WTC11 (cell line): ENCODE measurements around the gene SCIN. TPM values are rescaled to one million over a fixed set of nuclear protein-coding genes. Genes with fewer than 3 reads are reported as not detected.

Experiments used
- ATAC-seq: fragments of 200-7000 bp; cut with Tn5 transposase; 2 replicates; pipeline ENCODE4 v1.10.0; 2021; ENCODE audit warnings: mild to moderate bottlenecking, moderate library complexity
- CTCF ChIA-PET: fragments of 300-600 bp; sonication (Branson Sonifier 250); formaldehyde crosslinking; loops from one replicate; lab custom pipeline; 2021; ENCODE audit warnings: antibody characterized with exemption; lab: Charles Lee
- POLR2A ChIA-PET: fragments of 350-600 bp; sonication (Branson Sonifier 250); formaldehyde crosslinking; loops from one replicate; lab custom pipeline; 2021; ENCODE audit warnings: antibody characterized with exemption; lab: Charles Lee
- DNase-seq: peaks from one replicate; pipeline ENCODE4 v3.0.0; 2021; ENCODE audit warnings: low spot score
- H3K27ac Mint-ChIP-seq: 2 replicates; pipeline ENCODE4 v1.8.0; 2021; ENCODE audit warnings: mixed read lengths
- H3K27me3 Mint-ChIP-seq: 2 replicates; pipeline ENCODE4 v1.8.0; 2021; ENCODE audit warnings: low read depth, mild to moderate bottlenecking, moderate library complexity, mixed read lengths
- H3K36me3 Mint-ChIP-seq: 2 replicates; pipeline ENCODE4 v1.8.0; 2021; ENCODE audit warnings: mixed read lengths
- H3K4me1 Mint-ChIP-seq: 2 replicates; pipeline ENCODE4 v1.8.0; 2022; ENCODE audit warnings: mixed read lengths
- H3K4me3 Mint-ChIP-seq: 2 replicates; pipeline ENCODE4 v1.8.0; 2021; ENCODE audit warnings: mild to moderate bottlenecking, moderate library complexity, mixed read lengths
- H3K9me3 Mint-ChIP-seq: 2 replicates; pipeline ENCODE4 v1.8.0; 2021; ENCODE audit warnings: mixed read lengths
- ATF2 ChIP-seq: sonication (generic); formaldehyde crosslinking; IDR thresholded peaks from 2 replicates; pipeline ENCODE4 v1.8.1; 2022; ENCODE audit warnings: low read depth, missing genetic modification reagents, borderline replicate concordance
- FOXK1 ChIP-seq: sonication (generic); formaldehyde crosslinking; IDR thresholded peaks from 2 replicates; pipeline ENCODE4 v1.8.0; 2022; ENCODE audit warnings: mild to moderate bottlenecking, moderate library complexity, missing genetic modification reagents
- GTF2I ChIP-seq: fragments of 250-450 bp; sonication (Bioruptor Pico); conservative IDR thresholded peaks from 2 replicates; pipeline ENCODE4 v1.4.0; 2021; ENCODE audit warnings: mild to moderate bottlenecking
- IRF2 ChIP-seq: sonication (generic); formaldehyde crosslinking; IDR thresholded peaks from 2 replicates; pipeline ENCODE4 v1.8.0; 2022; ENCODE audit warnings: low read depth, missing genetic modification reagents, borderline replicate concordance
- MXD4 ChIP-seq: fragments of 250-450 bp; sonication (Bioruptor Pico); IDR thresholded peaks from 2 replicates; pipeline ENCODE4 v1.8.0; 2021; ENCODE audit warnings: mild to moderate bottlenecking, moderate library complexity, borderline replicate concordance
- NFATC4 ChIP-seq: fragments of 250-450 bp; sonication (Bioruptor Pico); IDR thresholded peaks from 2 replicates; pipeline ENCODE4 v1.9.0; 2021; ENCODE audit warnings: mild to moderate bottlenecking
- NR2C2 ChIP-seq: sonication (generic); formaldehyde crosslinking; IDR thresholded peaks from 2 replicates; pipeline ENCODE4 v1.8.0; 2022; ENCODE audit warnings: mild to moderate bottlenecking, missing genetic modification reagents
- PREB ChIP-seq: sonication (generic); formaldehyde crosslinking; IDR thresholded peaks from 2 replicates; pipeline ENCODE4 v1.8.1; 2022; ENCODE audit warnings: mild to moderate bottlenecking, missing genetic modification reagents, moderate library complexity, borderline replicate concordance
- STAT6 ChIP-seq: sonication (generic); formaldehyde crosslinking; conservative IDR thresholded peaks from 2 replicates; pipeline ENCODE4 v1.8.1; 2023; ENCODE audit warnings: mild to moderate bottlenecking, low read depth, missing genetic modification reagents, moderate library complexity
- ZMAT4 ChIP-seq: fragments of 250-450 bp; sonication (Bioruptor Pico); IDR thresholded peaks from 2 replicates; pipeline ENCODE4 v1.9.0; 2021; ENCODE audit warnings: mild to moderate bottlenecking
- ZNF281 ChIP-seq: sonication (generic); formaldehyde crosslinking; IDR thresholded peaks from 2 replicates; pipeline ENCODE4 v1.8.0; 2023; ENCODE audit warnings: mild to moderate bottlenecking, missing genetic modification reagents
- ZNF423 ChIP-seq: fragments of 250-450 bp; sonication (Bioruptor Pico); IDR thresholded peaks from 2 replicates; pipeline ENCODE4 v2.1.2; 2022; ENCODE audit warnings: mild to moderate bottlenecking, moderate library complexity
- ZNF425 ChIP-seq: fragments of 250-450 bp; sonication (Bioruptor Pico); conservative IDR thresholded peaks from 2 replicates; pipeline ENCODE4 v1.9.0; 2021; ENCODE audit warnings: mild to moderate bottlenecking
- total RNA-seq: library from RNA; stranded (reverse); gene quantifications from 3 replicates; pipeline ENCODE4 v1.2.3, GENCODE V29; 2021
- TF ChIP-seq, protein P1 (sequence below): sonication (generic); formaldehyde crosslinking; IDR thresholded peaks from 2 replicates; pipeline ENCODE4 v1.8.1; 2023; ENCODE audit warnings: mild to moderate bottlenecking, moderate library complexity, missing genetic modification reagents
- TF ChIP-seq, protein P2 (sequence below): fragments of 250-450 bp; sonication (Bioruptor Pico); IDR thresholded peaks from 2 replicates; pipeline ENCODE4 v1.8.0; 2021; ENCODE audit warnings: mild to moderate bottlenecking

SCIN gene
- total RNA-seq, 1 experiment from 2014 or later = 0.98 TPM

GRCh38 chr7:12564996-12565764 lies 5.3 kb upstream of the SCIN start:
- ATAC-seq = no peak
- no peaks in the 10 kb centered on the region for H3K9me3 Mint-ChIP-seq
- ChIA-PET POLR2A (no interaction called here), CTCF (interaction anchor here (1.2 kb wide), 2 partner anchors 45 to 122 kb away, joined by 3 to 4 read pairs; partner anchors contain the start of gene ARL4A)
- no peaks in the 10 kb centered on the region for H3K36me3 Mint-ChIP-seq
- no peak overlapping the region for H3K27ac Mint-ChIP-seq
- H3K27me3 Mint-ChIP-seq = peaks cover 18% of the 10 kb centered on the region
- no peak for DNase-seq
- TF ChIP-seq ZNF281 (CRISPR knock-in tag) = no peak
- TF ChIP-seq ZNF423 = no peak
- H3K4me1 Mint-ChIP-seq = peaks cover 20% of the 10 kb centered on the region
- no peak overlapping the region for H3K4me3 Mint-ChIP-seq

GRCh38 chr7:12565873-12566272 lies 4.6 kb upstream of the SCIN start:
- TF ChIP-seq ZMAT4 (CRISPR knock-in tag) (no peak), ATF2 (CRISPR knock-in tag) (no peak), STAT6 (CRISPR knock-in tag) (no peak), IRF2 (CRISPR knock-in tag) (no peak), NFATC4 (CRISPR knock-in tag) (no peak), MXD4 (no peak), PREB (CRISPR knock-in tag) (no peak), ZNF425 (CRISPR knock-in tag) (no peak), FOXK1 (CRISPR knock-in tag) (no peak), NR2C2 (CRISPR knock-in tag) (no peak), GTF2I (CRISPR knock-in tag) (no peak)
- TF ChIP-seq, protein P1, sequence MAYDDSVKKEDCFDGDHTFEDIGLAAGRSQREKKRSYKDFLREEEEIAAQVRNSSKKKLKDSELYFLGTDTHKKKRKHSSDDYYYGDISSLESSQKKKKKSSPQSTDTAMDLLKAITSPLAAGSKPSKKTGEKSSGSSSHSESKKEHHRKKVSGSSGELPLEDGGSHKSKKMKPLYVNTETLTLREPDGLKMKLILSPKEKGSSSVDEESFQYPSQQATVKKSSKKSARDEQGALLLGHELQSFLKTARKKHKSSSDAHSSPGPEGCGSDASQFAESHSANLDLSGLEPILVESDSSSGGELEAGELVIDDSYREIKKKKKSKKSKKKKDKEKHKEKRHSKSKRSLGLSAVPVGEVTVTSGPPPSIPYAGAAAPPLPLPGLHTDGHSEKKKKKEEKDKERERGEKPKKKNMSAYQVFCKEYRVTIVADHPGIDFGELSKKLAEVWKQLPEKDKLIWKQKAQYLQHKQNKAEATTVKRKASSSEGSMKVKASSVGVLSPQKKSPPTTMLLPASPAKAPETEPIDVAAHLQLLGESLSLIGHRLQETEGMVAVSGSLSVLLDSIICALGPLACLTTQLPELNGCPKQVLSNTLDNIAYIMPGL (CRISPR knock-in tag) = no peak
- TF ChIP-seq, protein P2, sequence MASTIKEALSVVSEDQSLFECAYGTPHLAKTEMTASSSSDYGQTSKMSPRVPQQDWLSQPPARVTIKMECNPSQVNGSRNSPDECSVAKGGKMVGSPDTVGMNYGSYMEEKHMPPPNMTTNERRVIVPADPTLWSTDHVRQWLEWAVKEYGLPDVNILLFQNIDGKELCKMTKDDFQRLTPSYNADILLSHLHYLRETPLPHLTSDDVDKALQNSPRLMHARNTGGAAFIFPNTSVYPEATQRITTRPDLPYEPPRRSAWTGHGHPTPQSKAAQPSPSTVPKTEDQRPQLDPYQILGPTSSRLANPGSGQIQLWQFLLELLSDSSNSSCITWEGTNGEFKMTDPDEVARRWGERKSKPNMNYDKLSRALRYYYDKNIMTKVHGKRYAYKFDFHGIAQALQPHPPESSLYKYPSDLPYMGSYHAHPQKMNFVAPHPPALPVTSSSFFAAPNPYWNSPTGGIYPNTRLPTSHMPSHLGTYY (CRISPR knock-in tag) = no peak
- Mint-ChIP-seq H3K4me1 (peaks cover 23% of the 10 kb centered on the region), H3K9me3 (no peaks in the 10 kb centered on the region), H3K27ac (no peak overlapping the region), H3K4me3 (no peak overlapping the region), H3K27me3 (peaks cover 25% of the 10 kb centered on the region), H3K36me3 (no peaks in the 10 kb centered on the region)
- ChIA-PET POLR2A (no interaction called here), CTCF (no interaction called here)
- DNase-seq (no peak), ATAC-seq (no peak)
